Parathyroid adenoma (tissue), 2 donors: ENCODE data around the gene UBTD1.
"Not testable (repeated sequence)": the region's sequence is repeated elsewhere in the genome, so short reads cannot be mapped to it uniquely, and the experiment has no call there.

Experiments used
- H2AFZ ChIP-seq: fragments of 300-600 bp; sonication (generic); one replicate; pipeline ENCODE4 v1.7.0; 2017; ENCODE audit warnings: antibody characterized with exemption, mild to moderate bottlenecking
- H3K27ac ChIP-seq: fragments of 300-600 bp; sonication (generic); one replicate; pipeline ENCODE4 v1.7.0; 2017
- H3K27me3 ChIP-seq: fragments of 300-600 bp; sonication (generic); one replicate; pipeline ENCODE4 v1.7.0; 2017; ENCODE audit warnings: low read length; ENCODE audit not compliant: control insufficient read depth, insufficient read depth
- H3K36me3 ChIP-seq: fragments of 300-600 bp; sonication (generic); one replicate; pipeline ENCODE4 v1.7.0; 2017; ENCODE audit warnings: low read length; ENCODE audit not compliant: control insufficient read depth, insufficient read depth
- H3K4me1 ChIP-seq: fragments of 300-600 bp; sonication (generic); one replicate; pipeline ENCODE4 v1.7.0; 2017; ENCODE audit warnings: control low read depth
- H3K4me2 ChIP-seq: fragments of 300-600 bp; sonication (generic); one replicate; pipeline ENCODE4 v1.7.0; 2017; ENCODE audit warnings: low read length
- H3K4me3 ChIP-seq: fragments of 300-600 bp; sonication (generic); one replicate; pipeline ENCODE4 v1.7.0; 2017; ENCODE audit warnings: low read depth, low read length
- H3K79me2 ChIP-seq: fragments of 300-600 bp; sonication (generic); one replicate; pipeline ENCODE4 v1.7.0; 2017; ENCODE audit warnings: control low read depth
- H3K9ac ChIP-seq: fragments of 300-600 bp; sonication (generic); one replicate; pipeline ENCODE4 v1.7.0; 2017; ENCODE audit warnings: mild to moderate bottlenecking
- H3K9me3 ChIP-seq: fragments of 300-600 bp; sonication (generic); one replicate; pipeline ENCODE4 v1.7.0; 2017; ENCODE audit warnings: low read length; ENCODE audit not compliant: control insufficient read depth
- CTCF ChIP-seq: fragments of 300-600 bp; sonication (generic); IDR thresholded peaks from one replicate; pipeline ENCODE4 v1.7.0; 2017; ENCODE audit warnings: antibody characterized with exemption, mild to moderate bottlenecking
- donor health status: primary hyperparathyroidism.

The UBTD1 gene

GRCh38 chr10:97525086-97525485 is 26.4 kb downstream of the UBTD1 start:
- no peak overlapping the region for H3K4me2 ChIP-seq

GRCh38 chr10:97525683-97526110 is 27.0 kb downstream of the UBTD1 start:
- H3K4me3 ChIP-seq: no peak overlapping the region
- TF ChIP-seq CTCF: no peak
- H3K79me2 ChIP-seq: peaks cover 9% of the 10 kb centered on the region
- no peaks in the 10 kb centered on the region for H3K9me3 ChIP-seq
- H3K9ac ChIP-seq: no peak overlapping the region
- H3K36me3 ChIP-seq: no peaks in the 10 kb centered on the region
- H3K27me3 ChIP-seq: no peaks in the 10 kb centered on the region
- no peak overlapping the region for H3K4me2 ChIP-seq
- H3K4me1 ChIP-seq: peaks cover 4% of the 10 kb centered on the region
- H3K27ac ChIP-seq: no peak overlapping the region
- no peak overlapping the region for H2AFZ ChIP-seq

More at GRCh38 chr10:97525086-97525485, 26.4 kb downstream of the UBTD1 start:
- Histone ChIP-seq H3K27ac (no peak overlapping the region), H2AFZ (no peak overlapping the region), H3K4me3 (no peak overlapping the region), H3K4me1 (peaks cover 6% of the 10 kb centered on the region), H3K9ac (no peak overlapping the region), H3K79me2 (peaks cover 12% of the 10 kb centered on the region), H3K27me3 (no peaks in the 10 kb centered on the region), H3K36me3 (no peaks in the 10 kb centered on the region), H3K9me3 (no peaks in the 10 kb centered on the region)
- no peak for TF ChIP-seq CTCF

- not testable (repeated sequence) for H3K9ac ChIP-seq, H3K9me3 ChIP-seq, H3K36me3 ChIP-seq, H3K27ac ChIP-seq, H3K4me2 ChIP-seq, H3K4me3 ChIP-seq, H3K27me3 ChIP-seq, H2AFZ ChIP-seq, H3K79me2 ChIP-seq, H3K4me1 ChIP-seq
These were observed 30.2 kb downstream of the UBTD1 start for GRCh38 chr10:97528876-97529275.

GRCh38 chr10:97529685-97530465 is 31.2 kb downstream of the UBTD1 start:
- H3K9ac ChIP-seq: no peak overlapping the region
- no peak overlapping the region for H3K4me3 ChIP-seq
- no peaks in the 10 kb centered on the region for H3K36me3 ChIP-seq
- no peaks in the 10 kb centered on the region for H3K9me3 ChIP-seq
- H3K27me3 ChIP-seq: no peaks in the 10 kb centered on the region
- peaks cover 8% of the 10 kb centered on the region for H3K79me2 ChIP-seq
- no peaks in the 10 kb centered on the region for H3K4me1 ChIP-seq
- TF ChIP-seq CTCF: no peak
- no peak overlapping the region for H3K27ac ChIP-seq
- H2AFZ ChIP-seq: no peak overlapping the region
- no peak overlapping the region for H3K4me2 ChIP-seq

- no peak overlapping the region for H2AFZ ChIP-seq
- H3K4me2 ChIP-seq: no peak overlapping the region
- H3K4me3 ChIP-seq: no peak overlapping the region
- no peaks in the 10 kb centered on the region for H3K4me1 ChIP-seq
- H3K9me3 ChIP-seq: no peaks in the 10 kb centered on the region
- H3K27ac ChIP-seq: no peak overlapping the region
- TF ChIP-seq CTCF: no peak
- no peaks in the 10 kb centered on the region for H3K27me3 ChIP-seq
- H3K9ac ChIP-seq: no peak overlapping the region
- peaks cover 14% of the 10 kb centered on the region for H3K79me2 ChIP-seq
- no peaks in the 10 kb centered on the region for H3K36me3 ChIP-seq
These were observed 32.8 kb downstream of the UBTD1 start for GRCh38 chr10:97531401-97531986.
